Measurements from ENCODE around the gene HLA-F. TPM values are rescaled to one million over a fixed set of nuclear protein-coding genes. Genes with fewer than 3 reads are reported as not detected.

The HLA-F gene
- polyA plus RNA-seq, 2 of the 4 experiments (the other 2 are of a cell fraction): 2.7 to 4.5 TPM

- no peak overlapping the region for H3K4me3 ChIP-seq
- ChIA-PET POLR2A (no interaction called here), CTCF (no interaction called here)
- H3K4me2 ChIP-seq: no peak overlapping the region
- DNase-seq (ENCODE audit: low read depth in 1 of 2, low spot score in 1 of 2): no peak
- no peak for FAIRE-seq
- WGBS (ENCODE audit: missing lambda C conversion rate): 91% methylated on average over 12 of the region's 13 CpGs
- ATAC-seq: no peak
- H3K27ac ChIP-seq: no peak overlapping the region
- peaks cover 14% of the 10 kb centered on the region; the same call in 1 of the 3 replicates for H3K4me1 ChIP-seq
- H3K9me3 ChIP-seq: no peaks in the 10 kb centered on the region
- TF ChIP-seq RNF2 (IDR thresholded peaks at IDR 0.05; ENCODE audit: borderline replicate concordance, low read depth): no peak
- no peak for TF ChIP-seq ELK1 (IDR thresholded peaks at IDR 0.05; ENCODE audit: low read depth, low read length)
- TF ChIP-seq NPAS2 (CRISPR knock-in tag; IDR thresholded peaks at IDR 0.05; ENCODE audit: borderline replicate concordance): no peak
- no peak for TF ChIP-seq EP300 (IDR thresholded peaks at IDR 0.05)
- no peak for TF ChIP-seq JUNB (IDR thresholded peaks at IDR 0.05)
- TF ChIP-seq MAZ (IDR thresholded peaks at IDR 0.05; ENCODE audit: borderline replicate concordance, low read depth, low read length): no peak
- no peak for TF ChIP-seq HDAC2 (IDR thresholded peaks at IDR 0.05)
- TF ChIP-seq CBX2 (IDR thresholded peaks at IDR 0.05; ENCODE audit: borderline replicate concordance, low read depth): no peak
- TF ChIP-seq TP53 (CRISPR knock-in tag; IDR thresholded peaks at IDR 0.05): no peak
- TF ChIP-seq CHD2 (IDR thresholded peaks at IDR 0.05; ENCODE audit: low read length, partially characterized antibody): no peak
- TF ChIP-seq RFX5 (IDR thresholded peaks at IDR 0.05): no peak
- TF ChIP-seq FOSB (CRISPR knock-in tag; IDR thresholded peaks at IDR 0.05): no peak
- TF ChIP-seq HOXB13 (CRISPR knock-in tag; IDR thresholded peaks at IDR 0.05; ENCODE audit: low read depth): no peak
- no peak for TF ChIP-seq BCL3 (IDR thresholded peaks at IDR 0.05)
- no peak for TF ChIP-seq NFE2L2 (conservative IDR thresholded peaks at IDR 0.05; ENCODE audit: low read length)
- no peak for TF ChIP-seq PHF8 (IDR thresholded peaks at IDR 0.05; ENCODE audit: borderline replicate concordance, low read depth)
- TF ChIP-seq FOXS1 (CRISPR knock-in tag; IDR thresholded peaks at IDR 0.05): no peak
- no peak for TF ChIP-seq MYC (IDR thresholded peaks at IDR 0.05; ENCODE audit: borderline replicate concordance, low read length)
- no peak for TF ChIP-seq POLR2A (IDR thresholded peaks at IDR 0.05; ENCODE audit: low read length)
Observed at GRCh38 chr6:29679962-29680361, 43.3 kb upstream of the HLA-F start.

GRCh38 chr6:29680416-29680815, 42.8 kb upstream of the HLA-F start:
- ATAC-seq: no peak
- ChIA-PET CTCF (no interaction called here), POLR2A (no interaction called here)
- Histone ChIP-seq H3K27ac (no peak overlapping the region), H3K4me3 (no peak overlapping the region), H3K4me1 (peaks cover 14% of the 10 kb centered on the region; the same call in 1 of the 3 replicates), H3K4me2 (no peak overlapping the region), H3K9me3 (no peaks in the 10 kb centered on the region)
- DNase-seq (ENCODE audit: low read depth in 1 of 2, low spot score in 1 of 2): no peak
- 78% methylated on average over 24 of the region's 24 CpGs for WGBS (ENCODE audit: missing lambda C conversion rate)
- TF ChIP-seq POLR2AphosphoS2 (conservative IDR thresholded peaks at IDR 0.05; ENCODE audit: low read length): no peak
- no peak for TF ChIP-seq ZFP36 (IDR thresholded peaks at IDR 0.05; ENCODE audit: borderline replicate concordance, partially characterized antibody)
- TF ChIP-seq RCOR1 (IDR thresholded peaks at IDR 0.05; ENCODE audit: low read depth, low read length): no peak
- TF ChIP-seq CEBPB (IDR thresholded peaks at IDR 0.05): no peak
- TF ChIP-seq SREBF2 (IDR thresholded peaks at IDR 0.05): no peak
- no peak for TF ChIP-seq RAD21 (conservative IDR thresholded peaks at IDR 0.05 in 1 of 2, IDR thresholded peaks at IDR 0.05 in 1 of 2)
- TF ChIP-seq HOXA7 (CRISPR knock-in tag; IDR thresholded peaks at IDR 0.05): no peak
- no peak for TF ChIP-seq NPAS2 (CRISPR knock-in tag; IDR thresholded peaks at IDR 0.05; ENCODE audit: borderline replicate concordance)
- no peak for TF ChIP-seq REST (IDR thresholded peaks at IDR 0.05)
- no peak for TF ChIP-seq CBX8 (IDR thresholded peaks at IDR 0.05)
- no peak for TF ChIP-seq HOXB5 (CRISPR knock-in tag; IDR thresholded peaks at IDR 0.05)
- no peak for TF ChIP-seq SMC3 (IDR thresholded peaks at IDR 0.05)
- no peak for TF ChIP-seq POLR2A (IDR thresholded peaks at IDR 0.05; ENCODE audit: low read length)
- no peak for TF ChIP-seq RARB (CRISPR knock-in tag; IDR thresholded peaks at IDR 0.05)
- TF ChIP-seq ELK1 (IDR thresholded peaks at IDR 0.05; ENCODE audit: low read depth, low read length): no peak
- TF ChIP-seq ZC3H11A (IDR thresholded peaks at IDR 0.05): no peak
- TF ChIP-seq CHD2 (IDR thresholded peaks at IDR 0.05; ENCODE audit: low read length, partially characterized antibody): no peak
- no peak for TF ChIP-seq HDAC2 (IDR thresholded peaks at IDR 0.05)
- no peak for FAIRE-seq
